ENCODE measurements around the gene SLC9A9.

The SLC9A9 gene

GRCh38 chr3:143634427-143634826 is 213.8 kb downstream of the SLC9A9 start:
- DNase-seq: no peak

- no peak for DNase-seq
Measured at GRCh38 chr3:143633816-143634215, 214.5 kb downstream of the SLC9A9 start.

- DNase-seq: no peak
Measured at GRCh38 chr3:143629726-143630125, 218.5 kb downstream of the SLC9A9 start.

DNA sequence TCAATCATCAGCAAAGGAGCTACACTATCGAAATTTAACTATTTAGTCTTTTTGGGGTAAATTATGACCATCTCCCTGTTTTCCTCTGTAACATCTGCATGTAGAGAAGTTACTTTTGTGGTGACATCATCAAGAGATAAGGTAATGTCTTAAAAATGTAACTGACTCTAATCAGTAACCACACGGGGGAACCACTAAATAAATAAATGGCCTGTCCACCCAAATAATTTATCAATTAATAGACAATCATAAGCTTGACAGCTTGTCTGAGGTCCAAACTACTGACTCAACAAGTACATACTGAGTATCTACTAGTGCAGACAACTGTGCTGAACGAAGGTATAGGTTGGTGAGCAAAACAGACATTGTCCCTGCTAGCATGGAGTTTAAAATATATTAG is 219.3 kb downstream of the SLC9A9 start:
- DNase-seq: no peak

DNA sequence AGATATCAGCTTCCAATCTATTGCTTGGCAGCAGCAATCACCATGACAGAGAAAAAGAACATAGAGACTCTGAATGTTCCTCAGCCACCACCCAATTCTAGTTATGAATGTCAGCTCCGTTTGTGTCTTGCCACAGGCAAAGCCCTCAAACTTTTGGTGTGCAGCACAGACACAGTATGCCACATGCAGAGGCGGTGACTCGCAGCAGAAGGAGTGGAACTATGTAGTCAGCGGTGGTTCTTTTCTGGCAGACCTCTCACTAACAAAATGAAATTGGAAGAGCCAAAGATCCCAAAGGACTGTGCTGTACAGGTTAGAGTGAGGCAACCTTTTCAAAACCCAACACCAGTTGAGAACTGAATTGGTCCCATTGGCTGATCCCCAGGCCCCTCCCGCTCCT is 220.9 kb downstream of the SLC9A9 start:
- peak; percentile 63 for DNase-seq

DNA sequence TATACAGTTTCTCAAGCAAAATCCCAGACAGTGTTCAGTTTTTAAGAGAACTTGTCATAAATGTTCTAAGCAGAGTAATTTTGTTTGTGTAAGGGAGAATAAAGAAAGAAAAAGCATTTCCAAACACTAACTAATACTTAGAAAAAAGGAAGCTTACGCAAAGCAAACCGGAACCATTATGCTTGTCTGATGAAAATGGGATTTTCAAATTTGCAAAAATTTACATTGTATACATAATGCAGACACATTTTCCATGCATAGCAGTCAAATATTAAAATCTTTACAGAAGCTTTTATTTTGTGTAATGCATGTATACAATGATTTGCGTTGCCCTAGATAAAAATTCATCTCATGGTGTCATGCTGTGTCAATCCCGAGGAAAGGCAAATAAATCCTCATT is 229.0 kb downstream of the SLC9A9 start:
- no peak for DNase-seq

DNA sequence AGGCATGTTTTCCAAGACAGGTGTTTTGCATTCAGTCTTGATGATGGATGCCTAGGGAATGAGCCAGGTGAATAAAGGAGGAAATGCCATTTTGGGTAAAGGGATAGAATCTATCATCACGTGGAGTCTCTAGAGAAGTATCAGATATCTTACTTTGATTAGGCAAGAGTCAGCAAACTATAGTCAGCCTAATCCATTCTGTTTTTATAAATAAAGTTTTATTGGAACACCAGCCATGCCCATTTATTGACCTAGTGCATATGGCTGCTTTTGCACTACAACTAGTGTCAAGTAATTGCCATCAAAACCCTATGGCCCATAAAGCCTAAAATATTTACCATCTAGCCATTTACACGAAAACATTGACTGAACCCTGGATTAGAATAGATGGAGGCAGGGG is 231.2 kb downstream of the SLC9A9 start:
- no peak for DNase-seq

DNA sequence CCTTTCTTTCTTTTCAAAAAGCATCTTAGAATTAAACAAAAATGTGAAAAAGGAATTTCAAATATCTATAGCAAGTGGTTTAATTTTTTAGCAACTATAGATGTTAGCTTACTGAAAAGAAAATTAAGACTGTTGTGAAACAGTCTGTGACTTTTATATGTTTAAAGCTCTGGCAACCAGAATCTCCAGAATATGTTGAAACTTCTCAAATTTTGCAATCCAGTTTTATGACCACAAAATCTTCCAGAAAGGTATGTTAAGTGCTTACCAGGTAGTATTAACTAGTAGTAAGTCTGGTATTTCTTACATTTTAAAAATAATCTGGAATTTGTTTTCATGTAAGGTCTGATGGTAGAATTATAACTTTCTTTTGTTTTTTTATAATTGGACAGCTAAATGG is 235.0 kb downstream of the SLC9A9 start:
- no peak for DNase-seq

DNA sequence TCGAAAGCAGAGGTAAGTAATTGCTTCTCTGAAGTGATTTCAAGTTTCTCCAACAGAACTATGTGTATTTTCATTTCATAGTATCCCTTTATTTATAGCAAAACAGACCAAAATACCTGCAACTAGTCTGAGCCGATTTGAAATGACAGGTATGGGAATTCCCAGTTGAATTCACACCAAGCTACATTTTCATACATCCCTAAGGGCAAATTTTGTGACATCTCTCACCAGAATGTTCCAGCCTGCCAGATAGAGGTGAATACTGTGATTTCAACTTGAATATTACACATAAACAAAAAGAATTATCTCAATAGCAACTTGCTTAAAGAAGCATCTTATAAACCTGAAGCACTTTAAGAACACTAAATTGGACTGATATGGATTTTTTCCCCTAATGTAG is 235.7 kb downstream of the SLC9A9 start:
- no peak for DNase-seq

DNA sequence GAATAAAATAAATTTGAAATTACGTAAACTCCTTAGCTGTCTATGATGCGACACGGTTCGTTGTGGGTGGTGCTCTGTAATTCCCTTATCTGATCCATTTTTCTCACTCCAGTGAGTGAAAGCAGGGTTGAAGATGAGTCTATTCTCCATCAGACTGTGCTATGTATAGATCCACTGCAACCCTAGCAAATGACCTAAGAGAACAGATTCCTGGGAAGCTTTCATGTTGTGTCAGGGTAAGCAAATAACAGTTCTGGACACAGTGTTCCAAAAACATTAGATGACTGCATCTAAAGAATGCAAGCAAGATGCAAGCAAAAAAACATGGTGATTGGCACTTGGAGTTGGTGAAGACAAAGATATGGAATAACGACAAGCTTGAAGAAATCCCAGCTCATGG is 239.3 kb downstream of the SLC9A9 start:
- DNase-seq: no peak

DNA sequence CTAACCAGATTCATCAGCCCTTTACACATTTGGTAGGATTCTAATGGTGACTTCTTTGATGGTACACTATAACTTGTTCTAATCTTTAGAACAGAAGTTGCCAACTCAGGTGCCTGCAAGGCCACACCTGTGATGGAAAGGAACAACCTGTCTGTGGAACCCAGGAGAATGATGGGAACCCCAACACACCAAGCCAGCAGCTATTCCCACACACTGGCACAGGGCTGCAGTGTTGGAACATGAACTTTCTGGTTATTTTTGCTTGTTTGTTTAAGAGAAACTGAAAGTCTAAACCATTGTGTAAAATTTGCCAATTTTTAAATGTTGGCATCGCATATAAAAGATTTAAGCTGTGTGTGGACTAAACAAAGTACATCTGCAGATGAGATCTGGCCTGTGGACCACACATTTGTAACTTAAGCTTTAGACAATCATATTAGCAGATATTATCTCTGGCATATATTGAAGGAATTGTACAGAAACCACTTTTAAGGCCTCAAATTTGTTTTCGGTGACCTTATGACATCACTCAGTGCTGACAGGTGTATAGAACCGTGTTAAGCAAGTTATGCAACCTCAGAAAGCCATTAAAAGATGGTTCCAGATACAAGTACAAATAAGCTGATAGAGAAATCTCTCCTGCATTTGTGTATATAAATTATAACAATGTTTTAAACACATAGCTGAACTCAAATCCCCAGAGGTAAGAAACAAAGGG is 242.9 kb downstream of the SLC9A9 start:
- no peak for DNase-seq

DNA sequence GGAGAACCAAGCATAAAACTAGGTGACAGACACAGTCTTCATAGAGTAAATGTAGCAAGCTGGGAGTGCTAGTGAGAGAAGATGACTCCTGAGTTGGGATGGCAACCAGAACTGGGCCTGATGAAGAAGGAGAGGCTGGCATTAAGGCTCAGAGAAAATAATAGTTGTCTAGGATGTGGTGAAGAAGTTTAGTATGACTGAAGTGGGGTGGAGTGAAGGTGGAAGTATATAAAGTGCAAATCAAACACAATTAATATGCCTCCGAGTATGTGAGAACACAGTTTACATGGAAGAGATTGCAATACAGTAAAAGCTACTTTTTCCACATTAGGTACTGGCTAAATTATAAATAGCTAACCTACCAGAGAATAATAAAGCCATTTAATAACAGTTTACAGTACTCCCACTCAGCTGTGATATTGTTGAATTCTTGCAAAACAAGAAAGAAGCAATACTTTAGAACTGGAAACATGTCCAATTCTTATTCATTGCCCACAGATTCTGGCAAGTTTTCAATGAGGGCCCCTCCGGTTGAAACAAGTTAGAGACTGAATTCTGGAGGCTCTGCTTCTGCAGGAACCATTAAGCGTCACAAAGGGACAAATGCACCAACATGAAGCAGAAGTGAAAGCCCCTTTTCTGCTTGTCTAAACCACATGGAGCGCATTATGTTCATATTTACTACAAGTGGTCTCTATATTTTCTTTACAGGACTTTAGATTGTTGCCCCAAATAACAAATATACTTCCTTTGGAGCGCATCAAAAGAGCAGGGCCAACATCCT is 243.7 kb downstream of the SLC9A9 start:
- DNase-seq: no peak

GRCh38 chr3:143603774-143604173 is 244.5 kb downstream of the SLC9A9 start:
- DNase-seq: no peak

DNA sequence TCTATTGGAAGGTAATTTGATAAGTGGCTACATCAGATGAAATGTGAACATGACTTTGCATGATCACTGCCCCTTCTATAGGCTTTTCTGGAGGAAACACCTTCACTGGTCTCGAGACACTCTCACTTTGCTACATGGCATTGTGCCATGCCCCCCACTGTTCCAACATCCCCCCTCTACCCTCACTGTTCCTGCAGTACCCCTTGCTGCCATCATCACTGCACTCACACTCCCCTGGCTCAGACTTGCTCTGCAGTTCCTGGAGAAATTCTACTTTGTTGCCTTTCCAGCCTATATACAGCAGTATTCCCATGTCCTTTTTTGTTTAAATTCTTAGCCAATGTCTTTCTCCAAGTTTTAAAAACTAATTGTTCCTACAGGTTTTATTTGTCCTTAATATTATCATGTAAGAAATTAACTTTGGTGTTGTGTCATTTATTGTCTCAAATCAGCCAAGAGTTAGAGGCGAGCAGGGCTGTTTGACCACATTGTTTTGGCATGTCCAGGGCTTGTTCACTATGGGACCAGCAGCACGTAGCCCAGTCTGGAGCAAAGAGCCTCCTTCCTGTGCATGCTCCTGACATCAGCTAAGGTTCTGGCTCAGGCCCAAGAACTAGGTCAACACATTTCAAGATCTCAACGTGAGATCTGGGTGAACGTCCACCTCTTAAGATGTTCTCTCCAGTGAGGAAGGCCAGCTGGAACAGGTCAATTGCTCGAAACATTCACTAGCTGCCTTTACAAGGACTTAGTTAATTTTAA is 246.4 kb downstream of the SLC9A9 start:
- DNase-seq: no peak

- no peak for DNase-seq
Measured at GRCh38 chr3:143600756-143601718, 247.2 kb downstream of the SLC9A9 start.

DNA sequence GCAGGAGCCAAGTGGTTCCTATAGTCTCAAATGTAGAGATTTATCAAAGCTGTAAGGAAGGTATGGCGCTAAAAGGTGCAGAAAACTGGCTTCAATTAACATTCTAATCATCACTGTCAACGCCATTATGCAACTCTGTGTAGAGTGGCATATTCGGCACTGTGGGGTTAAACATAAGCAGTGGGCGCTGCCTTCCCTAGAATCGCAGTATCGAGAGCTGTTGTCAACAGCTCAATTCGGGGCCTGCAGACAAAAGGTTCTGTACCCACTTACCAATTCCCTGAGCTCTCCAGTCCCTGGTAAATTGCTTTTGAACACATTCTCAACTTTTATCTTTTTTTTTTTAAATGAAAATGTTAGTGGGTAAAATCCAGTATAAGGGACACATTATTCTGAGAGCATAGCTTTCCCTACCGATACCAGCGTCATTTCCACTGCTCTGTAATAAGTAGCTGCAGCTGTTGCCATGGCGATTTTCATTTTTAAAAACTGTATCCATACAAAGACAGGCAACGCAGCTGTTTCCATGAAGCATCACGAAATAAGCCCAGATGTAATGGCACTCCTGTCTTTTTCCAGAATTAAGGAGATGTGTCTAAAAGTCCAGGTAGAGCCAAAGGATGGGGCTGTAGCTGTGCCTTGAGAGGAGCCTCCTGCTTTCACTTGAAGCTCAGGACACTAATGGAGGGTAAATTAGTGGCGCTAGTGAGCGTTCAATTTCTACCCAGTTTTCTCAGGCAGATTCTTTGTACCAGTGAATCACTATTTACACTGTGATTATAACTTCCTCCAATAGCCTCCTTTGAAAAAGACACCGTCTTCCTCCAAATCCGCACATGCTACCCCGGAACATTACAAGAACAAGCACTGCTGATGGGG is 250.3 kb downstream of the SLC9A9 start:
- no peak for DNase-seq

DNA sequence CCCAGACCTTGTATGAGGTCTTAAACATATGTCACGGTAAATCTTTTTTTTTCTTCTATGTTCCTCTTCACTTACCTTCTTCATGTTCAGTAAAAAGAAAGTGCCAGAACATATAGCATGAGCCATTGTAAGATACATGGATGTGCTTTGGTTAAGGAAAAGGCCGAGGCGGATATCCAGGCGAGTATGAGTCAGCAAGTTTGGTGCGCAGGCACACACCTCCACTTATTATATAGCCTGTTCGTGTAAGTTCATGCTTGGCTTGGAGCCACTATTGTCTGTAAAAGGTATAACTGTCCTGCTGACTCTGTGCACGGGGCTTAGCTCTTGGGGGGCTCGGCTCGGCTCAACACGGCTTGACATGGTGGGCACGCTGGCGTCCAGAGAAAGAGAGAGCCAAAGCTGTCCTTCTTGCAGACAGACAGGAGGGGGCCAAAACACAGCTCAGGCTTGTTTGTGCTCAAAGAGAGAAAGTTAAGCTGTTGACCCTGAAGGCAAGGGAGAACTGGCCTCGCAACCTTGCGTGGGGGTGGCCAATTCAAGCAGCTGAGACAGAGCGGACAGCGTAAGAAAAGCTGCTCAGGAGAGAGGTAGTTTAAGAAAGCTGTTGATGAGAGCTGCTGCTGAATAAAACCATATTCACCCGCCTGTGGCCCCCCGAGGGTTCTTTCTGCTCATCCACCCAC is 251.2 kb downstream of the SLC9A9 start:
- DNase-seq: no peak

GRCh38 chr3:143595456-143596077 is 252.7 kb downstream of the SLC9A9 start:
- no peak for DNase-seq

DNA sequence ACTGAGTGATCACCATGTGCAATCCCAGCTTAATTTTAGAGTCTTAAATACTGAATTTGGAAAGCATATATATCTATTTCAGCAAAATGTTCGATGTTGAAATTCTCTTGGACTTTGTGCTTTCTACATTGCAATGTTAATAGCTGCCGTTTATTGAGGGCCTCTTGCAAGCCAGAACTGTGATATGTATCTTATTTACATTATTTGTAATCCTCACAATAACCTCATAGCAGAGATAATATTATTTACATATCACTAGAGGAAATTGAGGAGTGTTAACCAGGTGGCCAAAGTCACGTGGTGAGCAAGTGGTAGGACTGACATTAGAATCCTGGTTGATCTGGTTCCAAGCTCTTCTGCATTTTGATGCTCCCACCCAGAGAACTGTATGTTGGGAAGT is 254.1 kb downstream of the SLC9A9 start:
- DNase-seq: no peak

DNA sequence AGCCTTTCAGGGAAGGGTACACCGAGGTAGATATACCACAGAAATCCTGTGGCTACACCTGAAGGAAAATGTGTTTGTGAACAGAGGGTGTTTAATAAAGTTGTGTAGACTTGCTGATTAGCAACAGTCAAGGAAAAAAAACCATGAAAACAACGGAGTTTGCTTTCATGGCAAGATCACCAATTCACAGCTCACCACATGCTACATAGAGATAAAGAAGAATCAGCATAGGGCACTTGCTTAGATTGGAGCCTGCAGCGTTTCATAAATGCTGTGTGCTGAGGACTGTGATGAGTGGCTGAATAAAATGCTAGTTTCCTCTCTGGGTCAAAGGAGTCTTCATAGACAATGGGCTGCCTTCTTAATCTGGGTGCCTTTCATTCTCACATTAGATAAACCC is 257.6 kb downstream of the SLC9A9 start:
- no peak for DNase-seq

All from activated CD4-positive, alpha-beta T cell treated with anti-CD3 and anti-CD28 coated beads for 48 hours (primary cell).